Mucosa of stomach (tissue), 1 donor: Measurements from ENCODE around the gene HCFC1R1.

Experiments
- H3K27me3 ChIP-seq: one replicate; pipeline ENCODE4 v1.7.0; 2013; ENCODE audit warnings: mild to moderate bottlenecking, low read length; ENCODE audit not compliant: control insufficient read depth, insufficient read depth
- H3K36me3 ChIP-seq: one replicate; pipeline ENCODE4 v1.7.0; 2013; ENCODE audit warnings: low read length; ENCODE audit not compliant: control insufficient read depth, insufficient read depth
- H3K4me1 ChIP-seq: one replicate; pipeline ENCODE4 v1.7.0; 2013; ENCODE audit warnings: mild to moderate bottlenecking, low read length; ENCODE audit not compliant: control insufficient read depth, insufficient read depth
- H3K4me3 ChIP-seq: one replicate; pipeline ENCODE4 v1.7.0; 2013; ENCODE audit warnings: low read length
- H3K9ac ChIP-seq: one replicate; pipeline ENCODE4 v1.7.0; 2013; ENCODE audit warnings: mild to moderate bottlenecking, low read length, moderate library complexity
- H3K9me3 ChIP-seq: one replicate; pipeline ENCODE4 v1.7.0; 2013; ENCODE audit warnings: mild to moderate bottlenecking, low read length, moderate library complexity; ENCODE audit not compliant: control insufficient read depth
- donor health status: Pancreatic carcinoma.

HCFC1R1 gene

GRCh38 chr16:3020247-3020603 lies 3.5 kb downstream of the HCFC1R1 start, which contains the start of gene TNFRSF12A:
TNFRSF12A (plus strand) TSS chr16:3020368; CDS start chr16:3020398, 30 bp downstream.
- peaks cover 25% of the 10 kb centered on the region for H3K4me1 ChIP-seq
- no peaks in the 10 kb centered on the region for H3K36me3 ChIP-seq
- no peaks in the 10 kb centered on the region for H3K9me3 ChIP-seq
- peak within 1 kb of the TSS; percentile 79 for H3K9ac ChIP-seq
- peaks cover 9% of the 10 kb centered on the region for H3K27me3 ChIP-seq
- peak within 1 kb of the TSS; percentile 78 for H3K4me3 ChIP-seq

DNA sequence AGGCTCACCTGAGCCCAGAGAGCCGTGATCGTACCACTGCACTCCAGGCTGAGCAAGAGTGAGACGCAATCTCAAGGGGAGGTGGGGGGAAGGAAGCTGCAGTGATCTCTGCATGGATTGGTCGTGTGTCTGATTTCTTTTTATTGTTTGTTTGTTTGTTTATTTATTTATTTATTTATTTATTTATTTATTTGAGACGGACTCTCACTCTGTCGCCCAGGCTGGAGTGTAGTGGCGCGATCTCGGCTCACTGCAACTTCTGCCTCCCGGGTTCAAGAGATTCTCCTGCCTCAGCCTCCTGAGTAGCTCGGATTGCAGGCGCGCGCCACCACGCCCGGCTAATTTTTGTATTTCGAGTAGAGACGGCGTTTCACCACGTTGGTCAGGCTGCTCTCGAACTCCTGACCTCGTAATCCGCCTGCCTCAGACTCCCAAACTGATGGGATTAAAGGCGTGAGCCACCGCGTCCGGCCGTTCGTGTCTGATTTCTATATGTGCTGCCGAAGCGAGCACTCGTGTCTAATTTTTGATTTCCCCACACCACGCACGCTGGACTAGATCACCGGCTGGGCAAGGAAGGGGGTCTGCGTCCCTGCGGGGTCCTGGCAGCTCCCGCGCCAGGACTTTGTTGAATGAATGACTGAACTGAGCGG lies 4.0 kb downstream of the HCFC1R1 start:
- H3K36me3 ChIP-seq = no peaks in the 10 kb centered on the region
- H3K4me3 ChIP-seq = no peak overlapping the region
- H3K9me3 ChIP-seq = no peaks in the 10 kb centered on the region
- peaks cover 9% of the 10 kb centered on the region for H3K27me3 ChIP-seq
- peaks cover 25% of the 10 kb centered on the region for H3K4me1 ChIP-seq
- no peak overlapping the region for H3K9ac ChIP-seq

DNA sequence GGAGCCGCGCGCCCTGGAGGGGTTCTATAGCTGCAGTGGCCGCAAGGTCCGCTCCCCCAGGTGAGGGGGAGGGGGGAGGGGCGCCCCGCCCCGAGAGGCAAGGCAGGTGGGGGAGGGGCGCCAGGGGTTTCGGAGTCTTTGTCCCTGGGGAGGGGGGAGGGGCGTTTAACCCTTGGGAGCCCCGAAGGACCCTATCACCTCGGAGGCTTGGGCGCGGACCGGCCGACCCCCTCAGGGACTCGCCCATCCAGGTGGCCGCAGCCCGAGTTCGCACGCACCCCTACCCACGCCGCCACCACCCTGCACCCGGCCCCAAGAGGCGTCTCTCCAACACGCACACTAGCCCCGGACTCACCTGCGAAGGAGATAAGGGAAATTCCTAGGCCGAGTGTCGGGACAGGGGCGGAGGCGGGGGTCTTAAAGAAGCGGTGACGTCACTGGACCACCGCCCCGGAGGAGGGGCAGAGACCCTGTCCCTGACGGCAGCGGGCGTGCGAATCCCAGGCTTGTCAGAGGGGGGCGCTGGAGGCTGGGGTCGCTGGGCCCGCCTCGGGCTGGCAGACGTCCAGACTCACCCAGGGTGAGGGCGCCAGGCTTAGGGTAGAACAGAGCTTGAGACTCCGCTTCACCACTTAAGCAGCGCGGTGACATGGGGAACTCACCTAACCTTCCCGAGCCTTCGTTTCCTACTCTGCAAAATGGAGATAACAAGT lies 5.8 kb downstream of the HCFC1R1 start, which contains the start of gene CLDN6:
Gene CLDN6, minus strand, starts transcription at position 390 of the 713 bp plus-strand sequence. CDS start 2,162 bp downstream, outside the sequence.
- Histone ChIP-seq H3K4me3 (no peak within 1 kb of the TSS), H3K36me3 (no peaks in the 10 kb centered on the region), H3K9me3 (no peaks in the 10 kb centered on the region), H3K4me1 (peaks cover 22% of the 10 kb centered on the region), H3K9ac (no peak within 1 kb of the TSS), H3K27me3 (peaks cover 21% of the 10 kb centered on the region)

DNA sequence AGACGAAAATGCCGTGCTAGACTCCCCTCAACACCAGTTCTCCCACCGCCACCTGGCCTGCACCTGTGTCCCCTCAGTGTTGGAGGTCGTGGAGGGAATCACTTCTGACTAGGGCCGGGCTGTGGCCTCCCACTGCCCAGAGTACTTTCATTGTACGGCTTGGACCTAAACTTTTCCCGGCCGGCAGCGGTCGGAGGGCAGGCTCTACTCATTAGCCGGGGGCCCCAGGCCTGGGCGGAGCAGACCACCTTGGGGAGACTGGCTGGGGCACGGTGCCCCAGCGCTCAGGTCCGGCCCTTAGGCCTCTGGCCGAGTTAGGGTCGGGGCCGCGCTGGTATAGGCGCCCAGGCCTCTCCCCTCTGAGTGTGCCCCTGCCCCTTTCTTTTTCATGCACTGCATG lies 6.4 kb downstream of the HCFC1R1 start:
- H3K36me3 ChIP-seq = no peaks in the 10 kb centered on the region
- peaks cover 22% of the 10 kb centered on the region for H3K4me1 ChIP-seq
- H3K27me3 ChIP-seq = peaks cover 27% of the 10 kb centered on the region
- H3K9ac ChIP-seq = no peak overlapping the region
- H3K4me3 ChIP-seq = no peak overlapping the region
- no peaks in the 10 kb centered on the region for H3K9me3 ChIP-seq

- Histone ChIP-seq H3K9ac (no peak overlapping the region), H3K4me3 (no peak overlapping the region), H3K36me3 (no peaks in the 10 kb centered on the region), H3K4me1 (peaks cover 10% of the 10 kb centered on the region), H3K9me3 (no peaks in the 10 kb centered on the region), H3K27me3 (peaks cover 38% of the 10 kb centered on the region)
Observed at GRCh38 chr16:3015865-3016521, 7.7 kb downstream of the HCFC1R1 start.

GRCh38 chr16:3014971-3015370 lies 8.8 kb downstream of the HCFC1R1 start:
- H3K27me3 ChIP-seq = peaks cover 38% of the 10 kb centered on the region
- H3K36me3 ChIP-seq = no peaks in the 10 kb centered on the region

DNA sequence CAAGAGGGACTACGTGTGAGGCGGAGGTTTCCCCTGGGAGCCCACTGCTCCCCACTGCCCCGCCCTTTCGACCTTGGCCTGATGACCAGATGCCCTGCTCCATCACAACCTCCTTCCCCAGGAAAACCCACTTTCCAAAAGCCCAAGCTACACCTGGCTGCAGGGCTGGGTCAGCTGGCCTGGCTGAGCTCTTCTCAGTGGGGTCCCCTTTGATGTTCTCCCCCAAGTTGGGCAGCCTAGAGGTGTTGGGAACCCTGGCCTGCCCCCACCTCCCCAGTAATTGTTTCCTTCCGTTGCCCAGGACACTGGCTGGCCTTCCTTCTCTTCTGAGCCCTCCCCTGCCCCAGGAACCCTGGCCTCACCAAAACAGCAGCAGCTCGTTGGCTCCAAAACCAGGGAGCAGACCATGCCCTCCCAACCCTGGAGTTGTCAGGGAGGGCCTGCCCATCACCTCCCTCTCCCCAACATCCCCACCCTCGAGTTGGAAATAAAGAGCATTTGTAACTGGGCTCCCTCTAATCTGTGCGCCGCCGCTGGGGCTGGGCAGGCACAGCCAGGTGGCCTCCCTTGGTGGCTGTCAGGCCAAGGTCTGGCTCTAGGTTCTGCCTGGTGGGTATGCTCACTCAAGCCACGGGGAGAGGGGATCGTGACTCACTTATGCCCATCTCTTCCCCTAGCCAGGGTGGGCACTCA lies 9.6 kb downstream of the HCFC1R1 start:
- Histone ChIP-seq H3K4me1 (peaks cover 20% of the 10 kb centered on the region), H3K9ac (no peak overlapping the region), H3K4me3 (no peak overlapping the region), H3K36me3 (no peaks in the 10 kb centered on the region), H3K27me3 (peaks cover 38% of the 10 kb centered on the region), H3K9me3 (no peaks in the 10 kb centered on the region)

More at GRCh38 chr16:3014971-3015370, 8.8 kb downstream of the HCFC1R1 start:
- Histone ChIP-seq H3K4me3 (no peak overlapping the region), H3K4me1 (peaks cover 13% of the 10 kb centered on the region), H3K9me3 (no peaks in the 10 kb centered on the region), H3K9ac (no peak overlapping the region)

DNA sequence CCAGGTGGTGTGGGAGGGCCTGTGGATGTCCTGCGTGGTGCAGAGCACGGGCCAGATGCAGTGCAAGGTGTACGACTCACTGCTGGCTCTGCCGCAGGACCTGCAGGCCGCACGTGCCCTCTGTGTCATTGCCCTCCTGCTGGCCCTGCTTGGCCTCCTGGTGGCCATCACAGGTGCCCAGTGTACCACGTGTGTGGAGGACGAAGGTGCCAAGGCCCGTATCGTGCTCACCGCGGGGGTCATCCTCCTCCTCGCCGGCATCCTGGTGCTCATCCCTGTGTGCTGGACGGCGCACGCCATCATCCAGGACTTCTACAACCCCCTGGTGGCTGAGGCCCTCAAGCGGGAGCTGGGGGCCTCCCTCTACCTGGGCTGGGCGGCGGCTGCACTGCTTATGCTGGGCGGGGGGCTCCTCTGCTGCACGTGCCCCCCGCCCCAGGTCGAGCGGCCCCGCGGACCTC lies 10.2 kb downstream of the HCFC1R1 start:
- H3K9me3 ChIP-seq = no peaks in the 10 kb centered on the region
- H3K4me3 ChIP-seq = no peak overlapping the region
- H3K27me3 ChIP-seq = peaks cover 39% of the 10 kb centered on the region
- peaks cover 26% of the 10 kb centered on the region for H3K4me1 ChIP-seq
- no peaks in the 10 kb centered on the region for H3K36me3 ChIP-seq
- H3K9ac ChIP-seq = no peak overlapping the region

- no peak within 1 kb of the TSS for H3K9ac ChIP-seq
- peaks cover 45% of the 10 kb centered on the region for H3K27me3 ChIP-seq
- no peaks in the 10 kb centered on the region for H3K9me3 ChIP-seq
- no peak within 1 kb of the TSS for H3K4me3 ChIP-seq
- H3K36me3 ChIP-seq = no peaks in the 10 kb centered on the region
- H3K4me1 ChIP-seq = peaks cover 32% of the 10 kb centered on the region
Observed at GRCh38 chr16:3012828-3013420, 10.8 kb downstream of the HCFC1R1 start, which contains the start of gene CLDN9. CLDN9 (plus strand) TSS chr16:3012923; CDS start chr16:3013363, 440 bp downstream.

DNA sequence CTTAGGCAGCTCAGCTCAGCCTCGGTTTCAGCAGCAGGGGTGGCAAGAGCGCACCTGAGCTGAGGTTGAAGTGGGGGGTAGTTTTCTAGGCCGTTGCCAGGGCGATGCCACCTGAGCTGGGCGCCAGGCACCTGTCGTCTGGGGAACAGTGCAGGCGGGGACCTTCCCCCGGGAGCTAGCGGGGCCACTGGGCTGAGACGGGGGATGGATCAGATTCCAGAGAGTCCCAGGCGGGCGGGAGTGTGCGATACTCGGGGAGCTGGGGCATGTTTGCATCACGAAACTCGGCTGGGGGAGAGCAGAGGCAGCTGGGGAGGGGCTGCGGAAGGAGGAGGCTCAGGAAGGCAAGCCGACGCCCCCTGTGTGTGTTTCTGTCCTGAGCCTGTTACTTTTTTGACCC lies 11.5 kb downstream of the HCFC1R1 start:
- H3K9ac ChIP-seq = no peak overlapping the region
- H3K27me3 ChIP-seq = peaks cover 40% of the 10 kb centered on the region
- no peak overlapping the region for H3K4me3 ChIP-seq
- peaks cover 39% of the 10 kb centered on the region for H3K4me1 ChIP-seq
- no peaks in the 10 kb centered on the region for H3K9me3 ChIP-seq
- H3K36me3 ChIP-seq = no peaks in the 10 kb centered on the region

GRCh38 chr16:3010510-3010909 lies 13.2 kb downstream of the HCFC1R1 start:
- no peaks in the 10 kb centered on the region for H3K9me3 ChIP-seq
- peaks cover 37% of the 10 kb centered on the region for H3K27me3 ChIP-seq
- no peaks in the 10 kb centered on the region for H3K36me3 ChIP-seq
- H3K4me1 ChIP-seq = peaks cover 55% of the 10 kb centered on the region
- H3K9ac ChIP-seq = no peak overlapping the region
- no peak overlapping the region for H3K4me3 ChIP-seq
